SU-DHL-6 (cell line): ENCODE data around the gene TLN1.

Experiments
- H2AFZ ChIP-seq: fragments of 200-600 bp; sonication (generic); 2 replicates; pipeline ENCODE4 v1.6.1; 2014; ENCODE audit warnings: low read depth, mild to moderate bottlenecking, moderate library complexity, mixed read lengths, antibody characterized with exemption, low read length; ENCODE audit not compliant: severe bottlenecking
- H3F3A ChIP-seq: fragments of 200-600 bp; shearing (Covaris generic); 2 replicates; pipeline ENCODE4 v1.6.0; 2016; ENCODE audit warnings: antibody characterized with exemption, mild to moderate bottlenecking; ENCODE audit not compliant: insufficient read depth
- H3K27ac ChIP-seq: fragments of 200-600 bp; sonication (generic); 2 replicates; pipeline ENCODE4 v1.5.1; 2016; ENCODE audit warnings: low read depth, mild to moderate bottlenecking, low read length, moderate library complexity, mixed read lengths
- H3K27me3 ChIP-seq: fragments of 200-600 bp; sonication (generic), shearing (Covaris generic); 2 replicates; pipeline ENCODE4 v1.6.0; 2014; ENCODE audit warnings: mild to moderate bottlenecking, low read length
- H3K36me3 ChIP-seq: fragments of 200-600 bp; sonication (generic); 2 replicates; pipeline ENCODE4 v1.6.1; 2014; ENCODE audit warnings: mild to moderate bottlenecking, low read length, mixed read lengths
- H3K4me2 ChIP-seq: fragments of 300-600, 200-600 bp; shearing (Covaris generic), sonication (generic); 2 replicates; pipeline ENCODE4 v1.6.0; 2014; ENCODE audit warnings: low read length, low read depth, mild to moderate bottlenecking; ENCODE audit not compliant: poor library complexity, severe bottlenecking
- H3K4me3 ChIP-seq: fragments of 200-600 bp; sonication (generic); 2 replicates; pipeline ENCODE4 v1.5.1; 2014; ENCODE audit warnings: antibody characterized with exemption, low read length, mild to moderate bottlenecking, mixed read lengths; ENCODE audit not compliant: insufficient read depth, poor library complexity, severe bottlenecking
- H3K79me2 ChIP-seq: fragments of 200-600 bp; sonication (generic); 2 replicates; pipeline ENCODE4 v1.6.1; 2014; ENCODE audit warnings: mild to moderate bottlenecking, low read length, moderate library complexity; ENCODE audit not compliant: insufficient read depth
- H3K9ac ChIP-seq: fragments of 200-600 bp; sonication (generic); 2 replicates; pipeline ENCODE4 v1.7.0; 2014; ENCODE audit warnings: mild to moderate bottlenecking, low read length
- H3K9me2 ChIP-seq: fragments of 200-600 bp; sonication (generic); replicated peaks from 2 replicates; pipeline ENCODE4 v1.6.1; 2014; ENCODE audit warnings: low read length; ENCODE audit not compliant: insufficient read depth
- H3K9me3 ChIP-seq: fragments of 200-600 bp; sonication (generic); 2 replicates; pipeline ENCODE4 v1.6.1; 2014; ENCODE audit warnings: low read length, mixed read lengths; ENCODE audit not compliant: insufficient read depth
- H4K20me1 ChIP-seq: fragments of 200-600 bp; sonication (generic); 2 replicates; pipeline ENCODE4 v1.6.1; 2014; ENCODE audit warnings: low read depth, mild to moderate bottlenecking, antibody characterized with exemption, low read length, moderate library complexity, mixed read lengths
- CTCF ChIP-seq: fragments of 200-600 bp; sonication (generic); IDR thresholded peaks from one replicate; pipeline ENCODE4 v1.5.1; 2017; ENCODE audit warnings: antibody characterized with exemption, mild to moderate bottlenecking, low read length, moderate library complexity; ENCODE audit not compliant: insufficient read depth, poor library complexity, severe bottlenecking
- EZH2phosphoT487 ChIP-seq: fragments of 200-600 bp; sonication (generic), shearing (Covaris generic); conservative IDR thresholded peaks from 2 replicates; pipeline ENCODE4 v1.6.1; 2018; ENCODE audit warnings: mild to moderate bottlenecking, antibody characterized with exemption, low read length, moderate library complexity, mixed read lengths

TLN1 gene

DNA sequence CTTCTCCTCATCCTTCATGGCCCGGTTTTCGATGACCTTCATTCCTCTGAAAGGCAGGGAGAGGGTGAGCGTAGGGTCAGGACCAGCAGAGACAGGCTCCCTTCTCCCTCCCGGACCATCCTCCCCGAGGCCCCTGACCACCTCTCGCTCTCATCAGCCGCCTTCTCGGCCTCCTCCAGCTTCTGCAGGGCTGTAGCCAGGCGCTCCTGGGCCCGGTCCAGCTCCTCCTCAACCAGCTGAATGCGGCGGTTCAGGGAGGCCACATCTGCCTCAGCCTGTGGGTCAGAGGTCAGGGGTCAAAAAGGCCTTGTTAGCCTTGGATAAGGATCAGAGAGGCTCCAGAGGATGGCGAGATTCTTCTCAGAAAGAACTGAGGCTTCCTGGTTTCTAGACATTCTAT, 46.5 kb downstream of the TLN1 start:
- Histone ChIP-seq H3K4me3 (no peak overlapping the region), H3K4me2 (no peak overlapping the region), H4K20me1 (no peaks in the 10 kb centered on the region), H3K36me3 (no peaks in the 10 kb centered on the region), H2AFZ (no peak overlapping the region), H3K79me2 (no peaks in the 10 kb centered on the region), H3K9me3 (no peaks in the 10 kb centered on the region), H3F3A (no peaks in the 10 kb centered on the region), H3K9me2 (no peaks in the 10 kb centered on the region), H3K9ac (no peak overlapping the region), H3K27ac (no peak overlapping the region), H3K27me3 (no peaks in the 10 kb centered on the region)
- TF ChIP-seq EZH2phosphoT487 = no peak

DNA sequence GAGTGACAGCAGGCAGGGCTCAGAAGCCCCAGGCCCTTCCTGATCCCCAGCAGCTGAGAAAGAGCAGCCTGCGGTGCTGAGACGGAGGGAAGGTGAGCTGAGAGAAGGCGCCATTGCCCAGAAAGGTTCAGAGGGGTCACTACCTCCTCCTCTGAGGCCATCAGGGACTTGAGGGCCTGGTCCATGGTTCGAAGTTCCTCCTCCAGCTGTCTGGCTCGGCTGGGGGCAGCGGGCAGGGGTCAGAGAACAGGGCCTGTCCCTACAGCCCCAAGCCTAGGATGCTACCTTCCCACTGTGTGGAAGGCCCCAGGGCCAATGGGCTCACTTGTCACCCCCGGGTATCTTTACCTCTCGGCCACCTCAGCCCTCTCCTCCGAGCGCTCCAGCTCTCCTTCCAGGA, 47.1 kb downstream of the TLN1 start:
- Histone ChIP-seq H3K36me3 (no peaks in the 10 kb centered on the region), H3K79me2 (no peaks in the 10 kb centered on the region), H2AFZ (no peak overlapping the region), H3K9me2 (no peaks in the 10 kb centered on the region), H4K20me1 (no peaks in the 10 kb centered on the region), H3K9ac (no peak overlapping the region), H3K27ac (no peak overlapping the region), H3K4me3 (no peak overlapping the region), H3K9me3 (no peaks in the 10 kb centered on the region), H3F3A (no peaks in the 10 kb centered on the region), H3K27me3 (no peaks in the 10 kb centered on the region), H3K4me2 (no peak overlapping the region)
- TF ChIP-seq CTCF (no peak), EZH2phosphoT487 (no peak)

- H3K36me3 ChIP-seq = no peaks in the 10 kb centered on the region
- no peak overlapping the region for H3K27ac ChIP-seq
Measured at GRCh38 chr9:35683323-35683722, 48.7 kb downstream of the TLN1 start.

GRCh38 chr9:35682520-35683315, 49.3 kb downstream of the TLN1 start:
- Histone ChIP-seq H4K20me1 (no peaks in the 10 kb centered on the region), H3F3A (no peaks in the 10 kb centered on the region), H3K4me3 (no peak overlapping the region), H3K9ac (no peak overlapping the region), H3K79me2 (no peaks in the 10 kb centered on the region), H3K9me2 (no peaks in the 10 kb centered on the region), H3K36me3 (no peaks in the 10 kb centered on the region), H3K4me2 (no peak overlapping the region), H3K9me3 (no peaks in the 10 kb centered on the region), H3K27ac (no peak overlapping the region), H2AFZ (no peak overlapping the region), H3K27me3 (no peaks in the 10 kb centered on the region)
- TF ChIP-seq CTCF = no peak
- TF ChIP-seq EZH2phosphoT487 = no peak

More at GRCh38 chr9:35683323-35683722, 48.7 kb downstream of the TLN1 start:
- Histone ChIP-seq H2AFZ (no peak overlapping the region), H4K20me1 (no peaks in the 10 kb centered on the region), H3K4me2 (no peak overlapping the region), H3K4me3 (no peak overlapping the region), H3K9me3 (no peaks in the 10 kb centered on the region), H3K27me3 (no peaks in the 10 kb centered on the region), H3K9ac (no peak overlapping the region), H3K79me2 (no peaks in the 10 kb centered on the region), H3K9me2 (no peaks in the 10 kb centered on the region), H3F3A (no peaks in the 10 kb centered on the region)
- TF ChIP-seq EZH2phosphoT487 = no peak
